ENCODE data around the gene RAB6A. TPM values are rescaled to one million over a fixed set of nuclear protein-coding genes. Genes with fewer than 3 reads are reported as not detected.

RAB6A gene
- 87.2 TPM for total RNA-seq

GRCh38 chr11:73760679-73761402 is at the start of gene RAB6A:
RAB6A (minus strand) TSS chr11:73761074; CDS start chr11:73760635, 439 bp downstream.
- peak within 1 kb of the TSS; percentile 95 for H3K27ac ChIP-seq (ENCODE audit: low read depth, low read length)

DNA sequence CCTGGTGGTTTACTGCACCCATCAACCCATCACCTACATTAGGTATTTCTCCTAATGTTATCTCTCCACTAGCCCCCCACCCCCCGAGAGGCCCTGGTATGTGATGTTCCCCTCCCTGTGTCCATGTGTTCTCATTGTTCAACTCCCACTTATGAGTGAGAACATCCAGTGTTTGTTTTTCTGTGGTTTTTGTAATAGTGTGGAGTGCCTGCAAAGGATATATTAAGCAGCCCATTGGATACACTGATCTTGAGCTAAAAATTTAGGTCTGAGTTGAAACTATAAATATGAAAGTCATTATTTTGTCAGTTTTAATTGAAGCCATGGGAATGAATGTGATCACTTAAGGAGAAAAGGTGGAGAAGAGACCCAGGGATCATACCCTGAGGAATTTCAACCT is 49.8 kb upstream of the RAB6A start:
- H3K9ac ChIP-seq (ENCODE audit: low read depth in 1 of 3, low read length in 3 of 3): no peak overlapping the region
- no peak overlapping the region for H3K27ac ChIP-seq (ENCODE audit: low read depth, low read length)
- H3K4me3 ChIP-seq (ENCODE audit: low read length in 3 of 3): no peak overlapping the region
- no peaks in the 10 kb centered on the region for H3K27me3 ChIP-seq (ENCODE audit: control insufficient read depth in 3 of 3, insufficient read depth in 3 of 3, low read length in 3 of 3)
- no peaks in the 10 kb centered on the region for H3K9me3 ChIP-seq (ENCODE audit: control insufficient read depth in 3 of 3, low read length in 3 of 3)
- H3K4me1 ChIP-seq (ENCODE audit: control insufficient read depth in 3 of 3, insufficient read depth in 3 of 3, low read length in 3 of 3): peaks cover 0 to 3% (median 0%) of the 10 kb centered on the region in 3 donors
- H3K36me3 ChIP-seq (ENCODE audit: control insufficient read depth in 3 of 3, insufficient read depth in 3 of 3, low read length in 3 of 3): peaks cover 6 to 10% (median 7%) of the 10 kb centered on the region in 3 donors

More at GRCh38 chr11:73760679-73761402, at the start of gene RAB6A:
- Histone ChIP-seq H3K36me3 (ENCODE audit: control insufficient read depth in 3 of 3, insufficient read depth in 3 of 3, low read length in 3 of 3) (no peaks in the 10 kb centered on the region), H3K4me3 (ENCODE audit: low read length in 3 of 3) (peak within 1 kb of the TSS; percentile 88 to 93 (median 89)), H3K9me3 (ENCODE audit: control insufficient read depth in 3 of 3, low read length in 3 of 3) (no peaks in the 10 kb centered on the region), H3K27me3 (ENCODE audit: control insufficient read depth in 3 of 3, insufficient read depth in 3 of 3, low read length in 3 of 3) (no peaks in the 10 kb centered on the region), H3K4me1 (ENCODE audit: control insufficient read depth in 3 of 3, insufficient read depth in 3 of 3, low read length in 3 of 3) (peaks cover 0 to 15% (median 7%) of the 10 kb centered on the region in 3 donors), H3K9ac (ENCODE audit: low read depth in 1 of 3, low read length in 3 of 3) (peak within 1 kb of the TSS; percentile 93 to 96 (median 95))

DNA sequence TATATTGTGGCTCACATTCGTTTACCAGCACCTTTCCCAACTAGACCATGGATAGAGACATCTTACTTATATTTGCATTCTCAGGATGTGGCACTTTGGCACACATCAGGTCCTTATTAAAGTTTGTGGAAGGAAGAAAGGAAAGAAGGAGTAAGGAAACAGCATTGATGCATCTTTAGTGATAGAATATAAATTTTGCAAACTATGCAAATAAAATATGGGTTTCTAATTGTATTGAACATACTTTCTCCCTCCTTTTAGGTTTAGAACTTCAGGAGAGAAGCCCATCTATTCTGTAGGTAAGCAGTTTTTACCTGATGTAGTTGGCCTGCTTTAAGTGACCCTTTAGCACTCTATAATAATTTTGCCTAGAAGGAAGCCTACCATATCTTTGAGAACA is 47.2 kb upstream of the RAB6A start:
- no peak overlapping the region for H3K4me3 ChIP-seq (ENCODE audit: low read length in 3 of 3)
- H3K27ac ChIP-seq (ENCODE audit: low read depth, low read length): no peak overlapping the region
- H3K27me3 ChIP-seq (ENCODE audit: control insufficient read depth in 3 of 3, insufficient read depth in 3 of 3, low read length in 3 of 3): no peaks in the 10 kb centered on the region
- H3K36me3 ChIP-seq (ENCODE audit: control insufficient read depth in 3 of 3, insufficient read depth in 3 of 3, low read length in 3 of 3): peaks cover 7 to 10% (median 8%) of the 10 kb centered on the region in 3 donors
- no peaks in the 10 kb centered on the region for H3K4me1 ChIP-seq (ENCODE audit: control insufficient read depth in 3 of 3, insufficient read depth in 3 of 3, low read length in 3 of 3)
- no peak overlapping the region for H3K9ac ChIP-seq (ENCODE audit: low read depth in 1 of 3, low read length in 3 of 3)
- no peaks in the 10 kb centered on the region for H3K9me3 ChIP-seq (ENCODE audit: control insufficient read depth in 3 of 3, low read length in 3 of 3)

GRCh38 chr11:73804712-73805111 is 43.8 kb upstream of the RAB6A start:
- no peak overlapping the region for H3K4me3 ChIP-seq (ENCODE audit: low read length in 3 of 3)
- H3K27me3 ChIP-seq (ENCODE audit: control insufficient read depth in 3 of 3, insufficient read depth in 3 of 3, low read length in 3 of 3): no peaks in the 10 kb centered on the region
- H3K27ac ChIP-seq (ENCODE audit: low read depth, low read length): no peak overlapping the region
- H3K9me3 ChIP-seq (ENCODE audit: control insufficient read depth in 3 of 3, low read length in 3 of 3): no peaks in the 10 kb centered on the region
- H3K36me3 ChIP-seq (ENCODE audit: control insufficient read depth in 3 of 3, insufficient read depth in 3 of 3, low read length in 3 of 3): peaks cover 7 to 10% (median 8%) of the 10 kb centered on the region in 3 donors
- H3K4me1 ChIP-seq (ENCODE audit: control insufficient read depth in 3 of 3, insufficient read depth in 3 of 3, low read length in 3 of 3): peaks cover 0 to 2% (median 0%) of the 10 kb centered on the region in 3 donors
- H3K9ac ChIP-seq (ENCODE audit: low read depth in 1 of 3, low read length in 3 of 3): no peak overlapping the region

DNA sequence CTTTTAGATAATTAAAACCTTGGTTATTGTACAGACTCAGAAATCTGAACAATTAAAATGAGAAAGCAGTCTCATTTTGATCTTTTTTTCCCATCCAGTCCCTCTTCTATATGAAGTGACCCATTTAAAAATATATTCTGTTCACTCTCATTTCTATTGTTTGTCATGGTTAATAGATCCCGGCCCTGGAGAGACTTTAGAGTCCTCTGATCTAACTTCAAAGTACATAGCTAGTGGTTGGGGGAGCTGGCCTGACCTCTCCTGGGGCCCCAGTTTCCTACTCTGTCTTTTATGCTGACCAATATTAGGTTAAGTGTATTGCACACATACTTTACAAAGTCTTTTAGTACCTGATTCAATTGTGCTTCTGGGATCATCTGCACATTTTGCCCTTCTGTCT is 40.3 kb upstream of the RAB6A start:
- Histone ChIP-seq H3K9ac (ENCODE audit: low read depth in 1 of 3, low read length in 3 of 3) (no peak overlapping the region), H3K4me3 (ENCODE audit: low read length in 3 of 3) (no peak overlapping the region), H3K36me3 (ENCODE audit: control insufficient read depth in 3 of 3, insufficient read depth in 3 of 3, low read length in 3 of 3) (peaks cover 0 to 8% (median 6%) of the 10 kb centered on the region in 3 donors), H3K9me3 (ENCODE audit: control insufficient read depth in 3 of 3, low read length in 3 of 3) (no peaks in the 10 kb centered on the region), H3K27me3 (ENCODE audit: control insufficient read depth in 3 of 3, insufficient read depth in 3 of 3, low read length in 3 of 3) (no peaks in the 10 kb centered on the region), H3K27ac (ENCODE audit: low read depth, low read length) (no peak overlapping the region), H3K4me1 (ENCODE audit: control insufficient read depth in 3 of 3, insufficient read depth in 3 of 3, low read length in 3 of 3) (peaks cover 10 to 22% (median 15%) of the 10 kb centered on the region in 3 donors)

GRCh38 chr11:73800276-73800806 is 39.5 kb upstream of the RAB6A start:
- Histone ChIP-seq H3K9ac (ENCODE audit: low read depth in 1 of 3, low read length in 3 of 3) (no peak overlapping the region), H3K4me3 (ENCODE audit: low read length in 3 of 3) (no peak overlapping the region), H3K9me3 (ENCODE audit: control insufficient read depth in 3 of 3, low read length in 3 of 3) (no peaks in the 10 kb centered on the region), H3K27ac (ENCODE audit: low read depth, low read length) (no peak overlapping the region), H3K4me1 (ENCODE audit: control insufficient read depth in 3 of 3, insufficient read depth in 3 of 3, low read length in 3 of 3) (peaks cover 10 to 25% (median 15%) of the 10 kb centered on the region in 3 donors), H3K36me3 (ENCODE audit: control insufficient read depth in 3 of 3, insufficient read depth in 3 of 3, low read length in 3 of 3) (peaks cover 0 to 5% (median 3%) of the 10 kb centered on the region in 3 donors), H3K27me3 (ENCODE audit: control insufficient read depth in 3 of 3, insufficient read depth in 3 of 3, low read length in 3 of 3) (no peaks in the 10 kb centered on the region)

- Histone ChIP-seq H3K27ac (ENCODE audit: low read depth, low read length) (peak overlapping the region; percentile 15), H3K9ac (ENCODE audit: low read depth in 1 of 3, low read length in 3 of 3) (no peak overlapping the region), H3K36me3 (ENCODE audit: control insufficient read depth in 3 of 3, insufficient read depth in 3 of 3, low read length in 3 of 3) (peaks cover 0 to 3% (median 2%) of the 10 kb centered on the region in 3 donors), H3K27me3 (ENCODE audit: control insufficient read depth in 3 of 3, insufficient read depth in 3 of 3, low read length in 3 of 3) (no peaks in the 10 kb centered on the region), H3K4me1 (ENCODE audit: control insufficient read depth in 3 of 3, insufficient read depth in 3 of 3, low read length in 3 of 3) (peaks cover 10 to 25% (median 15%) of the 10 kb centered on the region in 3 donors), H3K4me3 (ENCODE audit: low read length in 3 of 3) (no peak overlapping the region), H3K9me3 (ENCODE audit: control insufficient read depth in 3 of 3, low read length in 3 of 3) (no peaks in the 10 kb centered on the region)
Observed at GRCh38 chr11:73797457-73797856, 36.6 kb upstream of the RAB6A start.

GRCh38 chr11:73795925-73796632 is 35.2 kb upstream of the RAB6A start:
- Histone ChIP-seq H3K9ac (ENCODE audit: low read depth in 1 of 3, low read length in 3 of 3) (no peak overlapping the region), H3K4me1 (ENCODE audit: control insufficient read depth in 3 of 3, insufficient read depth in 3 of 3, low read length in 3 of 3) (peaks cover 10 to 25% (median 15%) of the 10 kb centered on the region in 3 donors), H3K27me3 (ENCODE audit: control insufficient read depth in 3 of 3, insufficient read depth in 3 of 3, low read length in 3 of 3) (no peaks in the 10 kb centered on the region), H3K27ac (ENCODE audit: low read depth, low read length) (no peak overlapping the region), H3K9me3 (ENCODE audit: control insufficient read depth in 3 of 3, low read length in 3 of 3) (no peaks in the 10 kb centered on the region), H3K4me3 (ENCODE audit: low read length in 3 of 3) (no peak overlapping the region), H3K36me3 (ENCODE audit: control insufficient read depth in 3 of 3, insufficient read depth in 3 of 3, low read length in 3 of 3) (peaks cover 0 to 5% (median 2%) of the 10 kb centered on the region in 3 donors)

DNA sequence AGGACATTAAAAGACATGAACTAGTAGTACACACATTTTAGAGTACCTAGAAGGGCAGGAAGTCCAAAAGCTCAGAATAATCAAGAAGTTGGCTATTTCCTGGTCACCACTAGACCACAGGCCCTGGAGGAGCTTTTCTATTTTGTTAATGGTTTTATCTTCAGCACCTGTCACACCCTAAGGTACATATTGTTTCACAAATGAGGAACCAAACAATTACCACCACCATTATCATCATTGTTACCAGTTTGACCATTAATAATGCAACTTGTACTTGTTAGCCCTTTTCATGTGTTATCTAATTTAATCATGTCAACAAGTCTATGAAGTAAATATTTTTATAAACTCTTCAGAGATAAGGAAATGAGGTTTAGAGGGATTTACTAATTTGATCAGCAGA is 31.7 kb upstream of the RAB6A start:
- Histone ChIP-seq H3K27me3 (ENCODE audit: control insufficient read depth in 3 of 3, insufficient read depth in 3 of 3, low read length in 3 of 3) (no peaks in the 10 kb centered on the region), H3K4me1 (ENCODE audit: control insufficient read depth in 3 of 3, insufficient read depth in 3 of 3, low read length in 3 of 3) (peaks cover 11 to 25% (median 19%) of the 10 kb centered on the region in 3 donors), H3K36me3 (ENCODE audit: control insufficient read depth in 3 of 3, insufficient read depth in 3 of 3, low read length in 3 of 3) (peaks cover 0 to 5% (median 2%) of the 10 kb centered on the region in 3 donors), H3K4me3 (ENCODE audit: low read length in 3 of 3) (no peak overlapping the region), H3K9me3 (ENCODE audit: control insufficient read depth in 3 of 3, low read length in 3 of 3) (no peaks in the 10 kb centered on the region), H3K27ac (ENCODE audit: low read depth, low read length) (no peak overlapping the region), H3K9ac (ENCODE audit: low read depth in 1 of 3, low read length in 3 of 3) (no peak overlapping the region)

GRCh38 chr11:73789279-73789670 is 28.4 kb upstream of the RAB6A start:
- H3K36me3 ChIP-seq (ENCODE audit: control insufficient read depth in 3 of 3, insufficient read depth in 3 of 3, low read length in 3 of 3): peaks cover 0 to 2% (median 0%) of the 10 kb centered on the region in 3 donors
- peak overlapping the region in 2 of 3 donors; percentile 92 to 93 for H3K4me3 ChIP-seq (ENCODE audit: low read length in 3 of 3)
- no peak overlapping the region for H3K9ac ChIP-seq (ENCODE audit: low read depth in 1 of 3, low read length in 3 of 3)

More at GRCh38 chr11:73789279-73789670, 28.4 kb upstream of the RAB6A start:
- Histone ChIP-seq H3K4me1 (ENCODE audit: control insufficient read depth in 3 of 3, insufficient read depth in 3 of 3, low read length in 3 of 3) (peaks cover 3 to 7% (median 7%) of the 10 kb centered on the region in 3 donors), H3K27ac (ENCODE audit: low read depth, low read length) (peak overlapping the region; percentile 82), H3K27me3 (ENCODE audit: control insufficient read depth in 3 of 3, insufficient read depth in 3 of 3, low read length in 3 of 3) (no peaks in the 10 kb centered on the region), H3K9me3 (ENCODE audit: control insufficient read depth in 3 of 3, low read length in 3 of 3) (no peaks in the 10 kb centered on the region)

Measured in skeletal muscle tissue (tissue), 4 donors.